NOMO-1 treated with DMSO at 0.1 percent for 48 hours (cell line): ENCODE results near the gene CACNG1.
"Not testable (repeated sequence)": the region's sequence is repeated elsewhere in the genome, so short reads cannot be mapped to it uniquely, and the experiment has no call there.

Experiments used
- DNase-seq: peaks from one replicate; lab custom pipeline; 2025; ENCODE audit not compliant: unreplicated experiment; lab: John Stamatoyannopoulos, UW

The CACNG1 gene

GRCh38 chr17:67074781-67075180, 30.4 kb downstream of the CACNG1 start:
- DNase-seq = no peak

GRCh38 chr17:67076290-67076689, 31.9 kb downstream of the CACNG1 start:
- DNase-seq = no peak

- DNase-seq = no peak
These were observed 33.9 kb downstream of the CACNG1 start for GRCh38 chr17:67078292-67078691.

GRCh38 chr17:67079491-67079890, 35.1 kb downstream of the CACNG1 start:
- no peak for DNase-seq

- no peak for DNase-seq
These were observed 36.5 kb downstream of the CACNG1 start for GRCh38 chr17:67080804-67081203.

GRCh38 chr17:67082107-67082506, 37.8 kb downstream of the CACNG1 start:
- DNase-seq = peak; percentile 20

- DNase-seq = no peak
These were observed 41.1 kb downstream of the CACNG1 start for GRCh38 chr17:67085406-67085805.

GRCh38 chr17:67088639-67089038, 44.3 kb downstream of the CACNG1 start:
- no peak for DNase-seq

- DNase-seq = no peak
These were observed 46.0 kb downstream of the CACNG1 start for GRCh38 chr17:67090341-67090740.

GRCh38 chr17:67092291-67092690, 47.9 kb downstream of the CACNG1 start:
- no peak for DNase-seq

GRCh38 chr17:67092710-67093109, 48.4 kb downstream of the CACNG1 start:
- not testable (repeated sequence) for DNase-seq

- no peak for DNase-seq
These were observed 49.0 kb downstream of the CACNG1 start for GRCh38 chr17:67093348-67093747.

GRCh38 chr17:67095291-67095690, 50.9 kb downstream of the CACNG1 start:
- peak; percentile 24 for DNase-seq

- DNase-seq = no peak
These were observed 51.4 kb downstream of the CACNG1 start for GRCh38 chr17:67095803-67096202.

- DNase-seq = no peak
These were observed 52.3 kb downstream of the CACNG1 start for GRCh38 chr17:67096609-67097008.

GRCh38 chr17:67098006-67098405, 53.7 kb downstream of the CACNG1 start:
- no peak for DNase-seq

- not testable (repeated sequence) for DNase-seq
These were observed 60.3 kb downstream of the CACNG1 start for GRCh38 chr17:67104641-67105040.

- DNase-seq = peak; percentile 32
These were observed 60.9 kb downstream of the CACNG1 start for GRCh38 chr17:67105213-67105612.
